Naive thymus-derived CD4-positive, alpha-beta T cell (primary cell): Measurements from ENCODE around the gene PEX11G. TPM values are rescaled to one million over a fixed set of nuclear protein-coding genes. Genes with fewer than 3 reads are reported as not detected.

ENCODE experiments used
- ATAC-seq: fragments of 150-1000 bp; cut with Tn5 transposase; 2 replicates; pipeline ENCODE4 v1.10.0; 2021; ENCODE audit warnings: mild to moderate bottlenecking, moderate library complexity
- CTCF ChIA-PET: fragments of 350-600 bp; sonication (Branson Sonifier 250); formaldehyde crosslinking; loops from one replicate; lab custom pipeline; 2021; ENCODE audit warnings: antibody characterized with exemption; lab: Charles Lee
- POLR2A ChIA-PET: fragments of 350-600 bp; sonication (Branson Sonifier 250); formaldehyde crosslinking; loops from one replicate; lab custom pipeline; 2021; ENCODE audit warnings: antibody characterized with exemption, inconsistent platforms; lab: Charles Lee
- DNase-seq, 9 donors: peaks; one replicate each; pipeline versions ENCODE4 v3.0.0 to v3.0.0-alpha.2; 2020 to 2022; ENCODE audit warnings: mixed read lengths in 1 of 9
- H3K27ac ChIP-seq: one replicate; pipeline ENCODE4 v1.7.0; 2013; ENCODE audit warnings: mild to moderate bottlenecking, low read depth, low read length, moderate library complexity
- H3K27me3 ChIP-seq, 2 donors: one replicate each; pipeline ENCODE4 v1.7.0; 2013; ENCODE audit warnings: low read length in 2 of 2, mild to moderate bottlenecking in 2 of 2, moderate library complexity in 2 of 2; ENCODE audit not compliant: control insufficient read depth in 2 of 2, insufficient read depth in 2 of 2
- H3K36me3 ChIP-seq, 3 experiments: 1 replicate in 2 of 3; 2 replicates in 1 of 3; pipeline ENCODE4 v1.7.0; 2013; ENCODE audit warnings: low read length in 3 of 3, mild to moderate bottlenecking in 3 of 3, moderate library complexity in 1 of 3; ENCODE audit not compliant: insufficient read depth in 3 of 3, control insufficient read depth in 2 of 3
- H3K4me1 ChIP-seq, 2 donors: one replicate each; pipeline ENCODE4 v1.7.0; 2013; ENCODE audit warnings: low read length in 2 of 2, mild to moderate bottlenecking in 2 of 2, moderate library complexity in 1 of 2; ENCODE audit not compliant: control insufficient read depth in 2 of 2, insufficient read depth in 2 of 2
- H3K4me3 ChIP-seq: 2 replicates; pipeline ENCODE4 v1.7.0; 2013; ENCODE audit warnings: mild to moderate bottlenecking, low read length
- H3K9me3 ChIP-seq, 3 experiments: 1 replicate in 2 of 3; 2 replicates in 1 of 3; pipeline ENCODE4 v1.7.0; 2013; ENCODE audit warnings: low read length in 3 of 3; ENCODE audit not compliant: control insufficient read depth in 2 of 3
- H3K27ac Mint-ChIP-seq, 9 donors: one replicate each; pipeline ENCODE4 v1.8.0; 2020 to 2022; ENCODE audit warnings: mixed read lengths in 9 of 9, mild to moderate bottlenecking in 8 of 9, moderate library complexity in 5 of 9, inconsistent platforms in 2 of 9
- H3K27me3 Mint-ChIP-seq, 5 donors: one replicate each; pipeline ENCODE4 v1.8.0; 2021 to 2022; ENCODE audit warnings: mixed read lengths in 5 of 5, mild to moderate bottlenecking in 1 of 5
- H3K36me3 Mint-ChIP-seq, 5 donors: one replicate each; pipeline ENCODE4 v1.8.0; 2020 to 2022; ENCODE audit warnings: mixed read lengths in 5 of 5, mild to moderate bottlenecking in 3 of 5, inconsistent platforms in 1 of 5
- H3K4me1 Mint-ChIP-seq, 7 donors: one replicate each; pipeline ENCODE4 v1.8.0; 2020 to 2022; ENCODE audit warnings: mixed read lengths in 7 of 7, mild to moderate bottlenecking in 3 of 7, inconsistent platforms in 1 of 7
- H3K4me3 Mint-ChIP-seq, 10 donors: one replicate each; pipeline ENCODE4 v1.8.0; 2020 to 2022; ENCODE audit warnings: mild to moderate bottlenecking in 10 of 10, mixed read lengths in 10 of 10, moderate library complexity in 6 of 10, inconsistent platforms in 2 of 10
- H3K9me3 Mint-ChIP-seq, 11 donors: one replicate each; pipeline ENCODE4 v1.8.0; 2020 to 2022; ENCODE audit warnings: mixed read lengths in 11 of 11, mild to moderate bottlenecking in 4 of 11, inconsistent platforms in 1 of 11, moderate library complexity in 1 of 11
- intact Hi-C, 2 donors: fragments of 100-400 bp; cut with micrococcal nuclease; formaldehyde crosslinking; loops; one replicate each; pipeline ENCODE4 v1.15.1; 2023
- polyA plus RNA-seq, 2 donors: library from polyadenylated mRNA; unstranded; fragments of 300-500 nt; fragmentation: Illumina TruSeq; gene quantifications; one replicate each; pipeline ENCODE4 v1.2.3, GENCODE V29; 2021
- total RNA-seq, 6 experiments: library from RNA in 5 of 6; stranded (reverse) in 5 of 6; gene quantifications; 1 replicate in 5 of 6; 2 replicates in 1 of 6; pipeline ENCODE4 v1.2.3 and lab custom pipeline; 2021 to 2026

PEX11G gene
- total and polyA plus RNA-seq, 7 experiments from 2014 or later = 0.59 to 1.6 (median 0.77) TPM

DNA sequence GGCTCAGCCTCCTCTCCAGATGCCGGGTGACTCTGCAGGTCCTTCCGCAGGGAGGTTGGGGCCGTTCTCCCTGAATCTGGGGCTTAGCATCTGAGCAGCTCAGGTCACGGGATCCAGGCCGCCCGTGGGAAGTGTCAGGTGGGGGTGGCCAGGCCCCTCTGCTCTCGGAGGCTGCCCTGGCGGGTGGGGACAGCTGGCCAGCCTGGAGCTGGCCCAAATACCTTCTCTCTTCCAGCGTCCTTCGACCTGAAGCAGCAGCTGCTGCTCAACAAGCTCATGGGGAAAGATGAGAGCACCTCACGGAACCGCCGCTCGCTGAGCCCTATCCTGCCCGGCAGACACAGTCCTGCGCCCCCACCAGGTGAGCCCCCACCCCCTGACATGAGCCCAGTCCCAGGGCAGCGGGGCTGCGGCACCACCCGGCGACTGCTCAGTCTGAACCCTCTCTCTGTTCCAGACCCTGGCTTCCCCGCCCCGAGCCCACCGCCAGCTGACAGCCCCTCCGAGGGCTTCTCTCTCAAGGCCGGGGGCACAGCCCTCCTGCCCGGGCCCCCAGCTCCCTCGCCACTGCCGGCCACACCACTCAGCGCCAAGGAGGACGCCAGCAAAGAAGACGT lies 19.1 kb downstream of the PEX11G start:
- H3K4me3 ChIP-seq = no peak overlapping the region
- no peaks in the 10 kb centered on the region for H3K27me3 ChIP-seq
- ChIA-PET POLR2A (no interaction called here), CTCF (no interaction called here)
- intact Hi-C loops = no loop called here
- DNase-seq (no peak), ATAC-seq (no peak)
- H3K36me3 ChIP-seq = peaks cover 18 to 81% (median 50%) of the 10 kb centered on the region in 3 experiments
- H3K36me3 Mint-ChIP-seq = peaks cover 0 to 21% (median 7%) of the 10 kb centered on the region in 5 donors
- no peaks in the 10 kb centered on the region for H3K27me3 Mint-ChIP-seq
- no peak overlapping the region for H3K27ac ChIP-seq
- peaks cover 0 to 5% (median 0%) of the 10 kb centered on the region in 11 donors for H3K9me3 Mint-ChIP-seq
- H3K4me1 ChIP-seq = no peaks in the 10 kb centered on the region
- H3K27ac Mint-ChIP-seq = no peak overlapping the region
- H3K9me3 ChIP-seq = no peaks in the 10 kb centered on the region
- H3K4me3 Mint-ChIP-seq = peak overlapping the region in 1 of 10 donors; percentile 10
- peaks cover 0 to 3% (median 0%) of the 10 kb centered on the region in 7 donors for H3K4me1 Mint-ChIP-seq

DNA sequence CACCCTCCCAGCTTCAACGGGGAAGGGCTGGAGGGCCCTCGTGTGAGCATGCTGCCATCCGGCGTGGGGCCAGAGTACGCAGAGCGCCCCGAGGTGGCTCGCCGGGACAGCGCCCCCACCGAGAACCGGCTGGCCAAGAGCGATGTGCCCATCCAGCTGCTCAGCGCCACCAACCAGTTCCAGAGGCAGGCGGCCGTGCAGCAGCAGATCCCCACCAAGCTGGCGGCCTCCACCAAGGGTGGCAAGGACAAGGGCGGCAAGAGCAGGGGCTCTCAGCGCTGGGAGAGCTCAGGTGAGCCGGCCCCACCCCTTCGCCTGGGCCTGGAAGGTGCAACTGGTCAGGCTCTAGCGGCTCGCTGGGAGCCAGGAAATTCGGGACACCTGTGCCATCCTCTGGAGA lies 20.0 kb downstream of the PEX11G start:
- peaks cover 23 to 90% (median 58%) of the 10 kb centered on the region in 3 experiments for H3K36me3 ChIP-seq
- H3K27ac Mint-ChIP-seq = peak overlapping the region in 1 of 9 donors; percentile 12

DNA sequence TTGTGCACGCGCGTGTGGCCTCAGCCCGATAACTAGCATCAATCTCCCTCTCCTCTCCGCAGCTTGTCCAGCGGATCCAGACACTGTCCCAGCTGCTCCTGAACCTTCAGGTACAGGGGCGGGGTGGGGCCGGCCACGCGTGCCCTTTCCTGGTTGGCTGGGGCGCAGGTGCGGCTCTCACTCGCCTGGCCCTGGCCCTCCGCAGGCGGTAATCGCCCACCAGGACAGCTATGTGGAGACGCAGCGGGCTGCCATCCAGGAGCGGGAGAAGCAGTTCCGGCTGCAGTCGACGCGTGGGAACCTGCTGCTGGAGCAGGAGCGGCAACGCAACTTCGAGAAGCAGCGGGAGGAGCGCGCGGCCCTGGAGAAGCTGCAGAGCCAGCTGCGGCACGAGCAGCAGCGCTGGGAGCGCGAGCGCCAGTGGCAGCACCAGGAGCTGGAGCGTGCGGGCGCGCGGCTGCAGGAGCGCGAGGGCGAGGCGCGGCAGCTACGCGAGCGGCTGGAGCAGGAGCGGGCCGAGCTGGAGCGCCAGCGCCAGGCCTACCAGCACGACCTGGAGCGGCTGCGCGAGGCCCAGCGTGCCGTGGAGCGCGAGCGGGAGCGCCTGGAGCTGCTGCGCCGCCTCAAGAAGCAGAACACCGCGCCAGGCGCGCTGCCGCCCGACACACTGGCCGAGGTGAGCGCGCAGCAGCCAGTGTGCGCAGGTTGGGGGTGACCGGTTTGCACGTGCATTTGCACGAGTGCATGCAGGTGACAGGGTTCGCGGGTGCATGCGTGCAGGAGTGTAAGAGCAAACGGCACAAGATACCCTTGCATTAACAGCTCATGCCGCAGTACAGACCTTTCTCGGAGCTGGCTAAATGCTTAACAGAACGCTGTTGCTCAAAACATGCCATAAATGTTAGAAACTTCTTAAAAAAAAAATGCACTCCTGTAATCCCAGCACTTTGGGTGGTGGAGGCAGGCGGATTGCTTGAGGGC lies 21.5 kb downstream of the PEX11G start:
- peaks cover 28 to 98% (median 68%) of the 10 kb centered on the region in 3 experiments for H3K36me3 ChIP-seq
- no peaks in the 10 kb centered on the region for H3K4me1 ChIP-seq
- H3K4me3 ChIP-seq = no peak overlapping the region
- POLR2A ChIA-PET = no interaction called here
- Mint-ChIP-seq H3K9me3 (no peaks in the 10 kb centered on the region), H3K4me3 (no peak overlapping the region), H3K36me3 (peaks cover 0 to 23% (median 7%) of the 10 kb centered on the region in 5 donors), H3K27me3 (no peaks in the 10 kb centered on the region), H3K4me1 (no peaks in the 10 kb centered on the region), H3K27ac (peak overlapping the region in 1 of 9 donors; percentile 14)
- intact Hi-C loops = no loop called here
- H3K9me3 ChIP-seq = no peaks in the 10 kb centered on the region
- no peaks in the 10 kb centered on the region for H3K27me3 ChIP-seq
- ATAC-seq (no peak), DNase-seq (no peak)
- no peak overlapping the region for H3K27ac ChIP-seq
- CTCF ChIA-PET = no interaction called here

More for the DNA sequence above, 20.0 kb downstream of the PEX11G start:
- Mint-ChIP-seq H3K4me3 (no peak overlapping the region), H3K4me1 (peaks cover 0 to 3% (median 0%) of the 10 kb centered on the region in 7 donors), H3K9me3 (peaks cover 0 to 5% (median 0%) of the 10 kb centered on the region in 11 donors), H3K27me3 (no peaks in the 10 kb centered on the region), H3K36me3 (peaks cover 0 to 24% (median 7%) of the 10 kb centered on the region in 5 donors)
- ATAC-seq = no peak
- Histone ChIP-seq H3K4me3 (no peak overlapping the region), H3K9me3 (no peaks in the 10 kb centered on the region), H3K27me3 (no peaks in the 10 kb centered on the region), H3K27ac (no peak overlapping the region), H3K4me1 (no peaks in the 10 kb centered on the region)
- ChIA-PET POLR2A (no interaction called here), CTCF (interaction anchor here (0.6 kb wide), 1 partner anchor 476 kb away, joined by 3 read pairs; no protein-coding TSS in a partner anchor)
- intact Hi-C loops = no loop called here
- no peak for DNase-seq

DNA sequence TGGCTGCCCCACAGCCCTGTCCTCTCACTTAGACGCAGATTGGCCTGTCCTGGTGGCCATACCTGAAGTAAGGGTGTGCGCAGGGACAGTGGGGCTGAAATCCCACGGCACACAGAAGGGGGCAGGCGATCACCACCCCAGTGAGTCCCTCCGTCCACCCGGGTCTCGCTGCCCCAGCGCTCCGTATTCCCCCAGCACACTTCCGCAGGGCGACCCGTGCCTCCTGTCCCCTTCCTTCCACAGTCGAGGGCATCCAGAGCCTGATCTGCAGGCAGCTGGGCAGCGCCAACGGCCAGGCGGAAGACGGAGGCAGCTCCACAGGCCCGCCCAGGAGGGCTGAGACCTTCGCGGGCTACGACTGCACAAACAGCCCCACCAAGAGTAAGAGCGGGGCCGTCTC lies 25.3 kb downstream of the PEX11G start:
- H3K9me3 Mint-ChIP-seq = peaks cover 0 to 5% (median 0%) of the 10 kb centered on the region in 11 donors
- peaks cover 44 to 98% (median 75%) of the 10 kb centered on the region in 3 experiments for H3K36me3 ChIP-seq
- ChIA-PET CTCF (no interaction called here), POLR2A (no interaction called here)
- no peak overlapping the region for H3K27ac Mint-ChIP-seq
- no peak overlapping the region for H3K27ac ChIP-seq
- intact Hi-C loops = no loop called here
- DNase-seq (no peak), ATAC-seq (no peak)
- H3K27me3 ChIP-seq = no peaks in the 10 kb centered on the region
- no peaks in the 10 kb centered on the region for H3K4me1 ChIP-seq
- H3K27me3 Mint-ChIP-seq = no peaks in the 10 kb centered on the region
- H3K4me1 Mint-ChIP-seq = no peaks in the 10 kb centered on the region
- peaks cover 0 to 35% (median 16%) of the 10 kb centered on the region in 5 donors for H3K36me3 Mint-ChIP-seq
- H3K4me3 ChIP-seq = no peak overlapping the region
- no peaks in the 10 kb centered on the region for H3K9me3 ChIP-seq
- H3K4me3 Mint-ChIP-seq = no peak overlapping the region

DNA sequence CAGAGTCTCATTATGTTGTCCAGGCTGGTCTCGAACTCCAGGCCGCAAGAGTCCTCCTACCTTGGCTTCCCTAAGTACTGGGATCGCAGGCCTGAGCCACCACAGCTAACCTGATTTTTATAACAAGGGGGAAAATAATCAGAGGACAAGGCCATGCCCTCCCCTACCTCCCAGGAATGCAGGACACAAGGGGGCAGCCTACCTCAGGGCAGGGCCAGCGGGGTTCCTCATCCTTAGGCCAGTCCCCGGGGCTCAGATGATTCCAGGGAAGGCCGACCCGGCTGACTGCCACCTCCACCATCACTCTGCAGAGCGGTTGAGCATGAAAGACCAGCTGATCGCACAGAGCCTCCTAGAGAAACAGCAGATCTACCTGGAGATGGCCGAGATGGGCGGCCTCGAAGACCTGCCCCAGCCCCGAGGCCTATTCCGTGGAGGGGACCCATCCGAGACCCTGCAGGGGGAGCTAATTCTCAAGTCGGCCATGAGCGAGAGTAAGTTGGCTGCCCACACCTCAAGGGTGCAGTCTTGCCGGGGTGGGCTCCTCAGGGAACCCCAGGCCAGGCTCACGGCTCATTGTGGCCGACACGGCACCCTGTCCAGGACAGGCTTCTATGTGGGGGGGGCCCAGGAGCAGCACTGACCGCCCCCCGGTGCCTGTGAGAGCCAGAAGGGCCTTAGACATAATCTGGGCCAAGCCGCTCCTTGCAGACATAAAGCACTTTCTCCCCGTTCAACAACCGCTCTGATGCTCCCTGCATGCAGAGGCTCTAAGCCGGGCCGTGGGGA lies 26.8 kb downstream of the PEX11G start:
- Mint-ChIP-seq H3K27me3 (no peaks in the 10 kb centered on the region), H3K4me1 (peaks cover 0 to 3% (median 0%) of the 10 kb centered on the region in 7 donors), H3K4me3 (no peak overlapping the region), H3K9me3 (peaks cover 0 to 5% (median 0%) of the 10 kb centered on the region in 11 donors), H3K36me3 (peaks cover 0 to 34% (median 14%) of the 10 kb centered on the region in 5 donors), H3K27ac (peak overlapping the region in 2 of 9 donors; percentile 5 to 34)
- Histone ChIP-seq H3K36me3 (peaks cover 40 to 100% (median 74%) of the 10 kb centered on the region in 3 experiments), H3K4me1 (no peaks in the 10 kb centered on the region), H3K9me3 (no peaks in the 10 kb centered on the region), H3K27me3 (no peaks in the 10 kb centered on the region), H3K4me3 (no peak overlapping the region), H3K27ac (no peak overlapping the region)
- ChIA-PET POLR2A (no interaction called here), CTCF (interaction anchor here (0.5 kb wide), 1 partner anchor 857 kb away, joined by 3 read pairs; no protein-coding TSS in a partner anchor)
- ATAC-seq (no peak), DNase-seq (no peak)
- intact Hi-C loops = no loop called here

DNA sequence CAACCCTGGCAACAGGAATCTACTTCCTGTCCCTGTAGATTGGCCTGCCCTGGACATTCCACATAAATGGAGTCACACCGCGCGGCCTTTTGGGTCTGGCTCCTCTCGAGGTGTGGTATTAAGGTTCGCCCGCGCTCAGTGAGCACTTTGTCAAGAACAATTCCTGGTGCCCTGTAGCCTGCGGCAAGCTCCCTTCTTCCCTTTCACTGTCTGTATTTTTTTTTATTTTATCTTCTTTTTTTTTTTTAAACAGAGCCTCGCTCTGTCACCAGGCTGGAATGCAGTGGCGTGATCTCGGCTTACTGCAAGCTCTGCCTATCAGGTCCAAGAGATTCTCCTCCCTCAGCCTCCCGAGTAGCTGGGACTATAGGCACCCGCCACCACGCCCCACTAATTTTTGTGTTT lies 28.3 kb downstream of the PEX11G start:
- Mint-ChIP-seq H3K4me1 (peaks cover 0 to 12% (median 4%) of the 10 kb centered on the region in 7 donors), H3K36me3 (peaks cover 0 to 49% (median 27%) of the 10 kb centered on the region in 5 donors), H3K27ac (peak overlapping the region in 2 of 9 donors; percentile 52 to 53), H3K9me3 (peaks cover 0 to 5% (median 0%) of the 10 kb centered on the region in 11 donors), H3K27me3 (no peaks in the 10 kb centered on the region), H3K4me3 (no peak overlapping the region)
- DNase-seq = no peak
- intact Hi-C loops = no loop called here
- H3K4me3 ChIP-seq = no peak overlapping the region
- H3K27ac ChIP-seq = no peak overlapping the region
- POLR2A ChIA-PET = no interaction called here
- H3K36me3 ChIP-seq = peaks cover 45 to 100% (median 71%) of the 10 kb centered on the region in 3 experiments
- CTCF ChIA-PET = interaction anchor here (0.5 kb wide), 1 partner anchor 808 kb away, joined by 3 read pairs; no protein-coding TSS in a partner anchor
- ATAC-seq = no peak
- no peaks in the 10 kb centered on the region for H3K27me3 ChIP-seq
- H3K4me1 ChIP-seq = no peaks in the 10 kb centered on the region
- H3K9me3 ChIP-seq = no peaks in the 10 kb centered on the region
